Common myeloid progenitor, CD34-positive (primary cell): ENCODE data around the gene NBR1.
A peak's percentile ranks its signal among the peaks of the same experiment; 100 is the strongest.

ENCODE experiments used
- CTCF ChIA-PET: fragments of 350-600 bp; sonication (Branson Sonifier 250); formaldehyde crosslinking; loops from one replicate; lab custom pipeline; 2021; ENCODE audit warnings: antibody characterized with exemption; lab: Charles Lee
- POLR2A ChIA-PET: fragments of 350-600 bp; sonication (Branson Sonifier 250); formaldehyde crosslinking; loops from one replicate; lab custom pipeline; 2021; ENCODE audit warnings: antibody characterized with exemption; lab: Charles Lee
- DNase-seq, 3 donors: peaks; one replicate each; pipeline versions ENCODE4 v3.0.0 to v3.0.0-alpha.2; 2013
- H3K27ac ChIP-seq, 2 experiments: 1 replicate in 1 of 2; 2 replicates in 1 of 2; pipeline ENCODE4 v1.7.0; 2013; ENCODE audit warnings: inconsistent platforms in 2 of 2, low read length in 2 of 2, mild to moderate bottlenecking in 2 of 2, low read depth in 1 of 2, moderate library complexity in 1 of 2; ENCODE audit not compliant: severe bottlenecking in 2 of 2, insufficient read depth in 1 of 2, poor library complexity in 1 of 2
- H3K27me3 ChIP-seq, 5 experiments: replicated peaks in 2 of 5; 1 replicate in 3 of 5; 2 replicates in 2 of 5; pipeline versions ENCODE4 v1.6.1 to v1.7.0; 2013; ENCODE audit warnings: low read length in 4 of 5, mild to moderate bottlenecking in 2 of 5, moderate library complexity in 2 of 5, inconsistent platforms in 1 of 5; ENCODE audit not compliant: insufficient read depth in 5 of 5, control insufficient read depth in 4 of 5
- H3K36me3 ChIP-seq, 4 experiments: 1 replicate in 2 of 4; 2 replicates in 2 of 4; pipeline versions ENCODE4 v1.6.1 to v1.7.0; 2013; ENCODE audit warnings: low read length in 3 of 4, control low read depth in 1 of 4, mild to moderate bottlenecking in 1 of 4; ENCODE audit not compliant: control insufficient read depth in 4 of 4, insufficient read depth in 4 of 4
- H3K4me1 ChIP-seq, 4 experiments: 1 replicate in 3 of 4; 2 replicates in 1 of 4; pipeline versions ENCODE4 v1.6.1 to v1.7.1; 2013; ENCODE audit warnings: low read length in 3 of 4, mild to moderate bottlenecking in 3 of 4, control low read depth in 1 of 4, inconsistent platforms in 1 of 4, moderate library complexity in 1 of 4; ENCODE audit not compliant: control insufficient read depth in 4 of 4, insufficient read depth in 4 of 4; ENCODE audit errors: control extremely low read depth in 1 of 4
- H3K4me3 ChIP-seq, 7 experiments: 1 replicate in 4 of 7; 2 replicates in 3 of 7; pipeline versions ENCODE4 v1.5.1 to v1.7.0; 2013; ENCODE audit warnings: mild to moderate bottlenecking in 7 of 7, low read length in 6 of 7, moderate library complexity in 6 of 7, inconsistent platforms in 2 of 7, low read depth in 2 of 7, control low read depth in 1 of 7; ENCODE audit not compliant: insufficient read depth in 4 of 7, control insufficient read depth in 1 of 7; ENCODE audit errors: extremely low read depth in 1 of 7
- H3K9me3 ChIP-seq, 5 experiments: 1 replicate in 4 of 5; 2 replicates in 1 of 5; pipeline versions ENCODE4 v1.6.1 to v1.7.1; 2013; ENCODE audit warnings: low read length in 4 of 5, mild to moderate bottlenecking in 2 of 5, inconsistent platforms in 1 of 5, low read depth in 1 of 5, moderate library complexity in 1 of 5; ENCODE audit not compliant: control insufficient read depth in 4 of 5, insufficient read depth in 2 of 5; ENCODE audit errors: control extremely low read depth in 1 of 5
- WGBS: methylation state at CpG from one replicate; pipeline ENCODE4 v1.1.5; 2013; ENCODE audit not compliant: insufficient coverage; 5-methylcytosine and 5-hydroxymethylcytosine counted together

Gene NBR1

DNA sequence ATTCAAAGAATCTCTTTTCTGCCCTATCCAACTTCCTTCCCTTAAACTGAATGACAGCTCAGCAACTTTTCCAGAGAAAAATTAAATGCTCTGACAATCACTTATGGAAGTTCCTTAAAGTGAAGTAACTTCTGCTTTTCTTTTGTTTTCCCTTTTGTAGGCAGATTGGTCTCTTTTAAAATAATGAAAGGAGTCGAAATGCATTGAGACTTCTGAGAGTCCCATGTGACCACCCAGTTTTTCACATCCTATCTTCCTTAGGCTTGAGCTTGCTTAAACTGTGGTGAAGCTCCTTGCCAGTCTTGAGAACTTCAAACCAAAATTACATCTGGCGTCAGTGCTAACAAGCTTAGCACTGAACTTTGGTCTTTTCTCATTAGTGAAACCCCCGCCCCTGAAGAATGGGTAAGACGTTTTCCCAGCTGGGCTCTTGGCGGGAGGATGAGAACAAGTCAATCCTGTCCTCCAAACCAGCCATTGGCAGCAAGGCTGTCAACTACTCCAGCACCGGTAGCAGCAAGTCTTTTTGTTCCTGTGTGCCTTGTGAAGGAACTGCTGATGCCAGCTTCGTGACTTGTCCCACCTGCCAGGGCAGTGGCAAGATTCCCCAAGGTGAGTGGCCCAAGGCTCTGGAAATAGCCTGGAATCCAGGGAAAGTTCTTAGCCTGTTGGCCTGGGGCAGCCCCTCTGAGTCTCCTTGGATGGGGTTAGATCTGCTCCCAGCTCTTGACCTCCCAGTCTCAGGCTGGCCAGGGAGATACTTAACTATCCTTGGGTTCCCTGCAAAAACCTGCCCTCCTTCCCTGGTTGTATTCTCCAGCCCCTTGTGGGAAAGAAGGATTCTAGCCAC, 41.9 kb downstream of the NBR1 start:
- 19% methylated on average over 3 of the region's 7 CpGs for WGBS
- ChIA-PET CTCF (interaction anchor here (1.0 to 1.4 kb wide), 2 partner anchors 10 to 144 kb away, joined by 3 read pairs; no protein-coding TSS in a partner anchor), POLR2A (interaction anchor here (1.6 to 4.4 kb wide), 2 partner anchors 43 to 103 kb away, joined by 7 to 51 read pairs; no protein-coding TSS in a partner anchor)
- Histone ChIP-seq H3K4me1 (peaks cover 21 to 37% (median 28%) of the 10 kb centered on the region in 4 experiments), H3K27me3 (no peaks in the 10 kb centered on the region), H3K4me3 (peak overlapping the region; percentile 82 to 94 (median 85)), H3K36me3 (peaks cover 13 to 41% (median 29%) of the 10 kb centered on the region in 4 experiments), H3K27ac (peak overlapping the region; percentile 55 to 87), H3K9me3 (no peaks in the 10 kb centered on the region)
- peak in 2 of 3 donors; percentile 44 to 56 for DNase-seq

DNA sequence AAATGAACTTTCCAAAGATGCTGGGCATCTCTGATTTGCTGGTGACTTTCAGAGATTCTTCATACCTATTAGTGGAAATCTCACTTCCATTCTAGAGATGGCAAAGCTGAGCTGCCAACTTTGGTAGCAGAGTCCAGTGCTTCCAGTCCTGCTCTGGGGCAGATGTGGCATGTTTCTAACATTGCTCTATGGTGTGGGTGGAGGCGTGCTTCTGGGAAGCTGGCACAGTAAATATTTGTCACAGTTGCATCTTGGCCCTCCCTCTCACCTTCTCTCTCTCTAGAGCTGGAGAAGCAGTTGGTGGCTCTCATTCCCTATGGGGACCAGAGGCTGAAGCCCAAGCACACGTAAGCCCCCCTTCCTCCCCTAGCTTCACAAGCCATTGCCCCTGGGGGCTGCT, 42.5 kb downstream of the NBR1 start:
- Histone ChIP-seq H3K4me3 (peak overlapping the region in 5 of 7 experiments; percentile 10 to 94 (median 84)), H3K36me3 (peaks cover 7 to 39% (median 29%) of the 10 kb centered on the region in 4 experiments), H3K27me3 (no peaks in the 10 kb centered on the region), H3K27ac (peak overlapping the region; percentile 55 to 87), H3K4me1 (peaks cover 21 to 37% (median 28%) of the 10 kb centered on the region in 4 experiments), H3K9me3 (no peaks in the 10 kb centered on the region)
- CTCF ChIA-PET = interaction anchor here (1.0 to 1.4 kb wide), 4 partner anchors 9 to 189 kb away, joined by 3 read pairs; no protein-coding TSS in a partner anchor
- whole genome bisulfite sequencing = no CpG with 5 or more reads among the region's 2 CpGs
- POLR2A ChIA-PET = interaction anchor here (4.4 kb wide), 1 partner anchor 102 kb away, joined by 51 read pairs; no protein-coding TSS in a partner anchor
- DNase-seq = no peak

- Histone ChIP-seq H3K4me1 (peaks cover 21 to 37% (median 28%) of the 10 kb centered on the region in 4 experiments), H3K36me3 (peaks cover 4 to 48% (median 33%) of the 10 kb centered on the region in 4 experiments), H3K27me3 (no peaks in the 10 kb centered on the region), H3K4me3 (no peak overlapping the region), H3K9me3 (no peaks in the 10 kb centered on the region), H3K27ac (no peak overlapping the region)
- WGBS = 100% methylated on average over 2 of the region's 3 CpGs
- POLR2A ChIA-PET = interaction anchor here (1.5 to 2.2 kb wide), 2 partner anchors 101 to 146 kb away, joined by 3 to 10 read pairs; no protein-coding TSS in a partner anchor
- no peak for DNase-seq
- CTCF ChIA-PET = interaction anchor here (1.4 to 1.6 kb wide), 3 partner anchors 9 to 191 kb away, joined by 3 to 4 read pairs (median 3); no protein-coding TSS in a partner anchor
Measured at GRCh38 chr17:43215341-43215740, 44.3 kb downstream of the NBR1 start.

- peaks cover 11 to 29% (median 21%) of the 10 kb centered on the region in 4 experiments for H3K4me1 ChIP-seq
- H3K27me3 ChIP-seq = no peaks in the 10 kb centered on the region
- DNase-seq = no peak
- no peak overlapping the region for H3K4me3 ChIP-seq
- H3K9me3 ChIP-seq = no peaks in the 10 kb centered on the region
- 96% methylated on average over 4 of the region's 4 CpGs for WGBS
- no peak overlapping the region for H3K27ac ChIP-seq
- ChIA-PET CTCF (interaction anchor here (0.9 to 1.6 kb wide), 4 partner anchors 8 to 100 kb away, joined by 3 to 4 read pairs (median 3); no protein-coding TSS in a partner anchor), POLR2A (interaction anchor here (1.5 to 2.2 kb wide), 2 partner anchors 100 to 145 kb away, joined by 3 to 10 read pairs; no protein-coding TSS in a partner anchor)
- peaks cover 2 to 50% (median 35%) of the 10 kb centered on the region in 4 experiments for H3K36me3 ChIP-seq
Measured at GRCh38 chr17:43216369-43216761, 45.4 kb downstream of the NBR1 start.

GRCh38 chr17:43216762-43217613, 46.0 kb downstream of the NBR1 start:
- H3K27ac ChIP-seq = no peak overlapping the region
- peaks cover 11 to 26% (median 21%) of the 10 kb centered on the region in 4 experiments for H3K4me1 ChIP-seq
- H3K4me3 ChIP-seq = no peak overlapping the region
- ChIA-PET CTCF (interaction anchor here (0.9 to 1.5 kb wide), 3 partner anchors 45 to 99 kb away, joined by 3 to 4 read pairs (median 3); no protein-coding TSS in a partner anchor), POLR2A (interaction anchor here (1.5 to 2.2 kb wide), 2 partner anchors 99 to 144 kb away, joined by 3 to 10 read pairs; no protein-coding TSS in a partner anchor)
- no peaks in the 10 kb centered on the region for H3K9me3 ChIP-seq
- H3K36me3 ChIP-seq = peaks cover 2 to 50% (median 36%) of the 10 kb centered on the region in 4 experiments
- no peak for DNase-seq
- H3K27me3 ChIP-seq = no peaks in the 10 kb centered on the region
- 98% methylated on average over 3 of the region's 4 CpGs for WGBS

DNA sequence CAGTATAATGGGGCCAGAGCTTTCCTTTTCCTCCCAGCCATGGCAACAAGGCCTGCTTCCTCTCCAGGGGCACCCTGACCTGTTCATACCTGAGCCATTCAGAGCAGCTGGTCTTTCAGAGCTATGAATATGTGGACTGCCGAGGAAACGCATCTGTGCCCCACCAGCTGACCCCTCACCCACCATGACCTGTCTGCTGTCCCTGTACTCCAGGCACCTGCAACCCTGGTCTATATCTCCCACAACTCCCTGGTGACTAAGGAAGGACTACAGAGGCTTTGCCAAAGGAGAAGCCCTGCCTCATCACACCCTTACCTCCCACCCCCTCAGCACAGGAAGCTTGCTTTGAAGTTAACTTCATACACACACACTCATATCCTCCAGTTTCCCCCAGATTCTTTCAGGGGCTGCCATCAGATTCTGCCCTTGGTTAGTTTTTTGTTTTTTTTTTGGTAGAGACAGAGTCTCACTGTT, 46.6 kb downstream of the NBR1 start:
- DNase-seq = no peak
- H3K36me3 ChIP-seq = peaks cover 2 to 53% (median 37%) of the 10 kb centered on the region in 4 experiments
- POLR2A ChIA-PET = interaction anchor here (2.2 kb wide), 1 partner anchor 98 kb away, joined by 10 read pairs; no protein-coding TSS in a partner anchor
- H3K9me3 ChIP-seq = no peaks in the 10 kb centered on the region
- CTCF ChIA-PET = interaction anchor here (1.4 kb wide), 1 partner anchor 99 kb away, joined by 3 read pairs; no protein-coding TSS in a partner anchor
- peaks cover 8 to 19% (median 15%) of the 10 kb centered on the region in 4 experiments for H3K4me1 ChIP-seq
- WGBS = 80% methylated on average over 1 of the region's 2 CpGs
- no peaks in the 10 kb centered on the region for H3K27me3 ChIP-seq
- no peak overlapping the region for H3K27ac ChIP-seq
- no peak overlapping the region for H3K4me3 ChIP-seq
